A673 (cell line): ENCODE data around the gene FKBP5. TPM values are rescaled to one million over a fixed set of nuclear protein-coding genes. Genes with fewer than 3 reads are reported as not detected.

Experiments used
- BruUV-seq: library from RNA; stranded (reverse); fragments of 400-500 nt; replicated peaks from 2 replicates; lab custom pipeline; 2021; lab: Mats Ljungman, UMichigan
- CTCF ChIA-PET: fragments of 300-600 bp; sonication (Branson Sonifier 250); formaldehyde crosslinking; loops from one replicate; lab custom pipeline; 2022; ENCODE audit warnings: antibody characterized with exemption; lab: Charles Lee
- POLR2A ChIA-PET: fragments of 300-600 bp; sonication (Branson Sonifier 250); formaldehyde crosslinking; loops from one replicate; lab custom pipeline; 2022; ENCODE audit warnings: antibody characterized with exemption; ENCODE audit not compliant: low non-redundant PET; lab: Charles Lee
- DNase-seq: peaks from one replicate; pipeline ENCODE4 v3.0.0-alpha.2; 2015; ENCODE audit warnings: low spot score
- H3K27ac ChIP-seq: fragments of 200-600 bp; sonication (generic); 2 replicates; pipeline ENCODE4 v1.5.1; 2016; ENCODE audit warnings: mixed run types, low read depth, mild to moderate bottlenecking, mixed read lengths, antibody characterized with exemption, low read length; ENCODE audit not compliant: poor library complexity, severe bottlenecking
- H3K27me3 ChIP-seq: fragments of 200-600 bp; sonication (generic); replicated peaks from 2 replicates; pipeline ENCODE4 v1.6.1; 2017; ENCODE audit warnings: mixed run types, low read depth, mild to moderate bottlenecking, mixed read lengths, antibody characterized with exemption, low read length; ENCODE audit not compliant: insufficient read depth, poor library complexity
- H3K36me3 ChIP-seq: fragments of 200-600 bp; sonication (generic); 2 replicates; pipeline ENCODE4 v1.6.1; 2016; ENCODE audit warnings: mixed run types, mild to moderate bottlenecking, mixed read lengths, antibody characterized with exemption, low read length; ENCODE audit not compliant: insufficient read depth, poor library complexity, severe bottlenecking
- H3K4me1 ChIP-seq: fragments of 200-600 bp; sonication (generic); 2 replicates; pipeline ENCODE4 v1.6.1; 2017; ENCODE audit warnings: mixed run types, mild to moderate bottlenecking, mixed read lengths, antibody characterized with exemption, low read length; ENCODE audit not compliant: insufficient read depth, poor library complexity, severe bottlenecking
- H3K4me3 ChIP-seq: fragments of 200-600 bp; sonication (generic); 2 replicates; pipeline ENCODE4 v1.5.1; 2016; ENCODE audit warnings: low read depth, mixed run types, mild to moderate bottlenecking, mixed read lengths, low read length; ENCODE audit not compliant: poor library complexity, severe bottlenecking
- H3K9me3 ChIP-seq: fragments of 200-600 bp; sonication (generic); 2 replicates; pipeline ENCODE4 v1.6.1; 2016; ENCODE audit warnings: mixed run types, low read depth, mild to moderate bottlenecking, mixed read lengths, antibody characterized with exemption, low read length; ENCODE audit not compliant: poor library complexity, severe bottlenecking
- EZH2 ChIP-seq: fragments of 200-600 bp; sonication (generic); IDR thresholded peaks from 2 replicates; pipeline ENCODE4 v1.6.1; 2017; ENCODE audit warnings: borderline replicate concordance, low read depth, mild to moderate bottlenecking, mixed read lengths, antibody characterized with exemption, low read length; ENCODE audit not compliant: poor library complexity, severe bottlenecking
- intact Hi-C: fragments of 100-400 bp; cut with micrococcal nuclease; formaldehyde crosslinking; loops from one replicate; pipeline ENCODE4 v1.10.0; 2022; ENCODE audit not compliant: unreplicated experiment
- total RNA-seq: library from RNA; stranded (reverse); gene quantifications from 2 replicates; pipeline ENCODE4 v1.2.3, GENCODE V29; 2021
- TF ChIP-seq, protein P1 (sequence below): fragments of 300-800, 200-600 bp; sonication (generic); conservative IDR thresholded peaks from 2 replicates; pipeline ENCODE4 v1.5.1; 2017; ENCODE audit warnings: low read depth, mild to moderate bottlenecking, antibody characterized with exemption, low read length, moderate library complexity, mixed read lengths

Gene FKBP5
- total RNA-seq, 1 experiment from 2014 or later: 20.4 TPM

DNA sequence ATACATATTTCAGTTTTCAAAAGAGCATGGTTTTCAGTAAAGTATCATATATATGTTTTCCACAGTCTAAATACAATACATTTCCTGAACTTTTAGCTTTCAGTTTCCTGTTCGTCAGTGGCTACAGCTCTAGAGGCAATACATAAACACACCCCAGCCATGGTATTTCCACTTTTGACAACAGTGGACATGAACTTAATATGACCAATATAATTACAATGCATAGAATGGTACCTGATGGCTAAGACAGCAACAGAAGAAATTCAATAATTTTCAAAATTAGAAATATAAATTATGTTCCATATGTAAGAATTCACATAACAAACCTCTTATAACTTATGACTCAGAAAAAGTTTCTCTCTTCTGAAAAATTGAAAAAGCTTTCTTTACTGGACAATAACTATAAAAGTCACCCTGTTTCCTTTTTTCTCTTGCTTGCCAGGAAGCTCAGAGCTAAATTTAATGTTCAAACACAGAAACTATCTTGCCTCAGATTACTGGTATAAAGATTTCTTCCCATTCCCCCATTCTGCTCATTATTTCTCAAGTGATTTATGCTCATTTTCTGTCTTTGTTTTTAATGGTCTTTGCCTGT lies 19.2 kb downstream of the FKBP5 start:
- H3K4me1 ChIP-seq: peaks cover 27% of the 10 kb centered on the region
- ChIA-PET CTCF (no interaction called here), POLR2A (no interaction called here)
- H3K27me3 ChIP-seq: no peaks in the 10 kb centered on the region
- peak; percentile 42 for DNase-seq
- H3K36me3 ChIP-seq: no peaks in the 10 kb centered on the region
- intact Hi-C loops: no loop called here
- BruUV-seq: no TSS peak
- H3K4me3 ChIP-seq: peak overlapping the region; percentile 26
- H3K27ac ChIP-seq: peak overlapping the region; percentile 60
- H3K9me3 ChIP-seq: no peaks in the 10 kb centered on the region
- TF ChIP-seq EZH2: no peak
- TF ChIP-seq, protein P1, sequence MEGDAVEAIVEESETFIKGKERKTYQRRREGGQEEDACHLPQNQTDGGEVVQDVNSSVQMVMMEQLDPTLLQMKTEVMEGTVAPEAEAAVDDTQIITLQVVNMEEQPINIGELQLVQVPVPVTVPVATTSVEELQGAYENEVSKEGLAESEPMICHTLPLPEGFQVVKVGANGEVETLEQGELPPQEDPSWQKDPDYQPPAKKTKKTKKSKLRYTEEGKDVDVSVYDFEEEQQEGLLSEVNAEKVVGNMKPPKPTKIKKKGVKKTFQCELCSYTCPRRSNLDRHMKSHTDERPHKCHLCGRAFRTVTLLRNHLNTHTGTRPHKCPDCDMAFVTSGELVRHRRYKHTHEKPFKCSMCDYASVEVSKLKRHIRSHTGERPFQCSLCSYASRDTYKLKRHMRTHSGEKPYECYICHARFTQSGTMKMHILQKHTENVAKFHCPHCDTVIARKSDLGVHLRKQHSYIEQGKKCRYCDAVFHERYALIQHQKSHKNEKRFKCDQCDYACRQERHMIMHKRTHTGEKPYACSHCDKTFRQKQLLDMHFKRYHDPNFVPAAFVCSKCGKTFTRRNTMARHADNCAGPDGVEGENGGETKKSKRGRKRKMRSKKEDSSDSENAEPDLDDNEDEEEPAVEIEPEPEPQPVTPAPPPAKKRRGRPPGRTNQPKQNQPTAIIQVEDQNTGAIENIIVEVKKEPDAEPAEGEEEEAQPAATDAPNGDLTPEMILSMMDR: no peak

DNA sequence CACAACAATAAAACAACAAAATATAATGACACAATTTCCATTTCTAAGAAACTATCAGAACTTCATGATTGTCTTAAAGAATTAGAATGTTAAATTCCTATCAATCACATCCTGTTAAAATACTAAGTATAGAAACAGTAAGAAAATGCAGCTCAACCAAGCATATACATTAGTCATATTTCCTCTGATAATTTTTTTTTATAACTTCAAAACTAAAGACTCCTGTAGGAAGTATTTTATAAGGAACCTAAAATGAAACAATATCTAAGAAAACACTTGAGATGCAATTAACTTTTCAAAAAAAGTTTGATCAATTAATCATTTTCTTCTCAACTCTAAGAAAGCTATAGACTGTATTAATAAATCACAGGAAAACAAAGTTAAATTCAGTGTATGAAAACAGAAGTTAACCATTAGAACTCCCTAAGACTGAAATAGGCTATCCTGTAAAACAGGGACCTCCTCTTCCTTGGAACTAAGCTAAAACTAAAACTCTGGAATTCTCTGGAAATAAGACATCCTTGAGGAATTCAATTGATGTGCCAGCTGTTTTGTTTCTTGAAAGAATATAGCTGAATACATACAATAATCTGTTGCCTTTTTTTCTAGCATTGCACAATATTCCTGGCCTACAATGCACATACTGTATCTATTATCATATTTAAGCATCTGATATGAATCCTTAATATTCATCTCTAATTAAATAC lies 19.8 kb downstream of the FKBP5 start:
- no TSS peak for BruUV-seq
- TF ChIP-seq, protein P1: no peak
- no peak for TF ChIP-seq EZH2
- intact Hi-C loops: no loop called here
- H3K4me1 ChIP-seq: peaks cover 32% of the 10 kb centered on the region
- peak; percentile 27 for DNase-seq
- H3K4me3 ChIP-seq: peak overlapping the region; percentile 26
- CTCF ChIA-PET: no interaction called here
- POLR2A ChIA-PET: no interaction called here
- no peaks in the 10 kb centered on the region for H3K9me3 ChIP-seq
- H3K27me3 ChIP-seq: no peaks in the 10 kb centered on the region
- H3K27ac ChIP-seq: peak overlapping the region; percentile 60
- no peaks in the 10 kb centered on the region for H3K36me3 ChIP-seq

DNA sequence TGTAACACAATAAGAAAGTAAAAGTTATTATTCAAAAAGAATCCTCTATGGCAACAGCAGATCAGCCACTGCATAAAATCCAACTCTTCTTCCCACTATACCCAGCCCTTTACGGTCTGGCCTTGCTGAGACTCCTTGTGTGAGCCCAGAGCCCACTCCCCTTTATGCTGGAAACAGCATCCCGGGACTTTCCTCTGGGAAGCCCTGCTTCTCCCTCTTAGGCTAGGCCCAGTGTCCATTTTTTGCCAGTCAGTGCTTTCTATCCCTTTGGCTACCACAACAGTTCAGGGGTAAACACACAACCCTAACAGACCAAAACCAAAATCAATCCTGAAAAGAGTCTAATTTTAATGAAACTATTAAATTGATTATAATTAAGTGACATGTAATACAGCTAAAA lies 20.6 kb downstream of the FKBP5 start:
- Histone ChIP-seq H3K9me3 (no peaks in the 10 kb centered on the region), H3K36me3 (no peaks in the 10 kb centered on the region), H3K4me3 (no peak overlapping the region), H3K4me1 (peaks cover 40% of the 10 kb centered on the region), H3K27ac (peak overlapping the region; percentile 60), H3K27me3 (no peaks in the 10 kb centered on the region)
- ChIA-PET POLR2A (no interaction called here), CTCF (no interaction called here)
- DNase-seq: no peak
- TF ChIP-seq EZH2: no peak
- TF ChIP-seq, protein P1: no peak
- no TSS peak for BruUV-seq
- intact Hi-C loops: no loop called here
